ENCODE results near the gene DENND2C. TPM values are rescaled to one million over a fixed set of nuclear protein-coding genes. Genes with fewer than 3 reads are reported as not detected.

DENND2C gene
- total RNA-seq, 2 experiments from 2014 or later = 0.47 to 0.93 TPM

DNA sequence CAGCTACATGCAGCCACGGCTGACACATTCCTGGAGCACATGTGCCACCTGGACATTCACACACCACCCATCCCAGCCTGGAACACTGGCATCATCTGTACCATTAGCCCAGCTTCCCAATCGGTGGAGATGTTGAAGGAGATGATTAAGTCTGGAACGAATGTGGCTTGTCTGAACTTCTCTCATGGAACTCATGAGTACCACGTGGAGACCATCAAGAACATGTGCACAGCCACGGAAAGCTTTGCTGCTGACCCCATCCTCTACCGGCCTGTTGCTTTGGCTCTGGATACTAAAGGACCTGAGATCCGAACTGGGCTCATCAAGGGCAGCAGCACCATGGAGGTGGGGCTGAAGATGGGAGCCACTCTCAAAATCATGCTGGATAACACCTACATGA, 133.8 kb downstream of the DENND2C start:
- TF ChIP-seq CTCF (conservative IDR thresholded peaks at IDR 0.05; ENCODE audit: low read length) (no peak), EZH2phosphoT487 (IDR thresholded peaks at IDR 0.05; ENCODE audit: borderline replicate concordance, low read depth, low read length) (no peak)
- no peaks in the 10 kb centered on the region for H3K4me1 ChIP-seq (ENCODE audit: insufficient read depth, low read length, poor library complexity, severe bottlenecking)
- no peaks in the 10 kb centered on the region for H4K20me1 ChIP-seq (ENCODE audit: insufficient read depth, low read length)
- intact Hi-C loops (cut with micrococcal nuclease; ENCODE audit: unreplicated experiment) = no loop called here
- no peak overlapping the region for H2AFZ ChIP-seq (ENCODE audit: low read length)
- H3K4me3 ChIP-seq (ENCODE audit: low read depth, low read length, poor library complexity, severe bottlenecking) = no peak overlapping the region
- POLR2A ChIA-PET = no interaction called here
- no peak overlapping the region for H3K27ac ChIP-seq (ENCODE audit: low read depth, low read length, poor library complexity, severe bottlenecking)
- no peak for DNase-seq (ENCODE audit: low spot score)
- no peaks in the 10 kb centered on the region for H3K9me2 ChIP-seq (ENCODE audit: insufficient read depth, low read length)
- no peaks in the 10 kb centered on the region for H3K9me3 ChIP-seq (ENCODE audit: low read length)
- no peaks in the 10 kb centered on the region for H3K79me2 ChIP-seq (ENCODE audit: insufficient read depth, low read depth, low read length)
- no TSS peak for BruUV-seq (replicated peaks)
- no peaks in the 10 kb centered on the region for H3K36me3 ChIP-seq (ENCODE audit: insufficient read depth, low read length)
- H3K4me2 ChIP-seq (ENCODE audit: low read length) = no peak overlapping the region
- CTCF ChIA-PET (ENCODE audit: unreplicated experiment) = no interaction called here

- POLR2A ChIA-PET = interaction anchor here (0.9 to 1.0 kb wide), 2 partner anchors 154 to 205 kb away, joined by 3 read pairs; no protein-coding TSS in a partner anchor
- Histone ChIP-seq H2AFZ (ENCODE audit: low read length) (no peak overlapping the region), H3K9me3 (ENCODE audit: low read length) (no peaks in the 10 kb centered on the region), H3K4me2 (ENCODE audit: low read length) (no peak overlapping the region), H3K36me3 (ENCODE audit: insufficient read depth, low read length) (no peaks in the 10 kb centered on the region), H3K4me3 (ENCODE audit: low read depth, low read length, poor library complexity, severe bottlenecking) (no peak overlapping the region), H3K4me1 (ENCODE audit: insufficient read depth, low read length, poor library complexity, severe bottlenecking) (no peaks in the 10 kb centered on the region), H4K20me1 (ENCODE audit: insufficient read depth, low read length) (no peaks in the 10 kb centered on the region), H3K79me2 (ENCODE audit: insufficient read depth, low read depth, low read length) (no peaks in the 10 kb centered on the region), H3K27ac (ENCODE audit: low read depth, low read length, poor library complexity, severe bottlenecking) (no peak overlapping the region), H3K9me2 (ENCODE audit: insufficient read depth, low read length) (no peaks in the 10 kb centered on the region)
- TF ChIP-seq EZH2phosphoT487 (IDR thresholded peaks at IDR 0.05; ENCODE audit: borderline replicate concordance, low read depth, low read length) = no peak
- TF ChIP-seq CTCF (conservative IDR thresholded peaks at IDR 0.05; ENCODE audit: low read length) = no peak
- CTCF ChIA-PET (ENCODE audit: unreplicated experiment) = no interaction called here
- intact Hi-C loops (cut with micrococcal nuclease; ENCODE audit: unreplicated experiment) = no loop called here
- BruUV-seq (replicated peaks) = no TSS peak
- DNase-seq (ENCODE audit: low spot score) = no peak
Observed at GRCh38 chr1:114535401-114535800, 134.4 kb downstream of the DENND2C start.

Small RNAs within 50 kb of the gene (small RNA-seq; reads per million reads assigned to genes)
- not detected for gene RN7SL432P

Other genes starting within 250 kb of the DENND2C start
- 34.0 and 44.7 TPM in 2 replicates for gene TRIM33, start 158.8 kb downstream of the DENND2C start, total RNA-seq (2014; rRNA removed; shearing (Covaris generic))
- 43.0 and 44.2 TPM in 2 replicates for gene TRIM33, start 158.8 kb downstream of the DENND2C start, total RNA-seq (2022)
- 40.8 and 41.8 TPM in 2 replicates for gene BCAS2, start 88.4 kb downstream of the DENND2C start, total RNA-seq (2014; rRNA removed; shearing (Covaris generic))
- 35.8 and 39.3 TPM in 2 replicates for gene BCAS2, start 88.4 kb downstream of the DENND2C start, total RNA-seq (2022)
- not detected in 2 replicates for gene AMPD1, start 25.5 kb upstream of the DENND2C start, total RNA-seq (2014; rRNA removed; shearing (Covaris generic))
- gene AMPD1, start 25.5 kb upstream of the DENND2C start, total RNA-seq (2022) = not detected in 2 replicates
- gene NRAS, start 46.7 kb upstream of the DENND2C start, total RNA-seq (2014; rRNA removed; shearing (Covaris generic)) = 28.5 and 32.6 TPM in 2 replicates
- 43.5 and 47.0 TPM in 2 replicates for gene NRAS, start 46.7 kb upstream of the DENND2C start, total RNA-seq (2022)
- 177 and 223 TPM in 2 replicates for gene CSDE1, start 87.9 kb upstream of the DENND2C start, total RNA-seq (2014; rRNA removed; shearing (Covaris generic))
- 426 and 456 TPM in 2 replicates for gene CSDE1, start 87.9 kb upstream of the DENND2C start, total RNA-seq (2022)
- 123 and 142 TPM in 2 replicates for gene SIKE1, start 110.6 kb upstream of the DENND2C start, total RNA-seq (2014; rRNA removed; shearing (Covaris generic))
- 71.0 and 75.3 TPM in 2 replicates for gene SIKE1, start 110.6 kb upstream of the DENND2C start, total RNA-seq (2022)
- gene SYCP1, start 184.8 kb upstream of the DENND2C start, total RNA-seq (2014; rRNA removed; shearing (Covaris generic)) = not detected in 2 replicates
- gene SYCP1, start 184.8 kb upstream of the DENND2C start, total RNA-seq (2022) = not detected in 2 replicates

Data from OCI-LY7 (cell line).